ENCODE results near the gene TADA2B.

- TF ChIP-seq CTCF (IDR thresholded peaks at IDR 0.05) (no peak), POLR2A (IDR thresholded peaks at IDR 0.05) (no peak)
Observed at GRCh38 chr4:7107166-7107905, 64.2 kb downstream of the TADA2B start.

Measured in testis (tissue), 2 donors.